H1 (cell line): ENCODE data around the gene CRYAB. TPM values are rescaled to one million over a fixed set of nuclear protein-coding genes. Genes with fewer than 3 reads are reported as not detected.

ENCODE experiments used
- CTCF ChIA-PET: fragments of 300-600 bp; sonication (Branson Sonifier 250); formaldehyde crosslinking; loops from one replicate; lab custom pipeline; 2021; ENCODE audit not compliant: partially characterized antibody; lab: Charles Lee
- POLR2A ChIA-PET: fragments of 300-600 bp; sonication (Branson Sonifier 250); formaldehyde crosslinking; loops from one replicate; lab custom pipeline; 2021; ENCODE audit warnings: inconsistent platforms; ENCODE audit not compliant: partially characterized antibody; lab: Charles Lee
- DNase-seq, 2 experiments: peaks; one replicate each; pipeline versions ENCODE4 v3.0.0 to v3.0.0-alpha.2; 2010 to 2022; ENCODE audit warnings: low spot score in 2 of 2, low read depth in 1 of 2, mixed read lengths in 1 of 2
- FAIRE-seq: peaks from 2 replicates; lab custom pipeline; 2011; peaks lifted over from hg19 to GRCh38; lab: Jason Lieb, UNC
- H2AFZ ChIP-seq: 2 replicates; pipeline ENCODE4 v1.8.1; 2012; ENCODE audit warnings: low read length, inconsistent platforms
- H2AK5ac ChIP-seq: 2 replicates; pipeline ENCODE4 v1.6.1; 2013; ENCODE audit warnings: low read depth, low read length
- H2BK120ac ChIP-seq: replicated peaks from 2 replicates; pipeline ENCODE3; 2013; ENCODE audit warnings: low read depth, low read length, inconsistent platforms
- H2BK12ac ChIP-seq: 2 replicates; pipeline ENCODE4 v1.6.1; 2013; ENCODE audit warnings: low read depth, low read length
- H2BK15ac ChIP-seq: 2 replicates; pipeline ENCODE4 v1.6.1; 2013; ENCODE audit warnings: low read length
- H2BK20ac ChIP-seq: 2 replicates; pipeline ENCODE4 v1.6.1; 2013; ENCODE audit warnings: low read length
- H2BK5ac ChIP-seq: 2 replicates; pipeline ENCODE4 v1.6.1; 2013; ENCODE audit warnings: low read depth, low read length
- H3K14ac ChIP-seq: 2 replicates; pipeline ENCODE4 v1.6.1; 2013; ENCODE audit warnings: inconsistent platforms; ENCODE audit not compliant: insufficient read length
- H3K18ac ChIP-seq: 2 replicates; pipeline ENCODE4 v1.6.1; 2013; ENCODE audit warnings: low read length; ENCODE audit errors: extremely low read depth
- H3K23ac ChIP-seq: 2 replicates; pipeline ENCODE4 v1.6.1; 2013; ENCODE audit warnings: inconsistent platforms; ENCODE audit not compliant: insufficient read length
- H3K23me2 ChIP-seq: 2 replicates; pipeline ENCODE4 v1.6.1; 2013; ENCODE audit warnings: low read depth, low read length
- H3K27ac ChIP-seq: 2 replicates; pipeline ENCODE4 v1.6.1; 2011; ENCODE audit warnings: low read depth, low read length, inconsistent platforms
- H3K27me3 ChIP-seq, 4 experiments: replicated peaks in 1 of 4; 1 replicate in 1 of 4; 2 replicates in 3 of 4; pipeline versions ENCODE4 v1.6.1 to v1.8.1; 2011 to 2013; ENCODE audit warnings: low read length in 3 of 4, mild to moderate bottlenecking in 3 of 4, inconsistent platforms in 2 of 4, mixed read lengths in 2 of 4, moderate library complexity in 1 of 4; ENCODE audit not compliant: control insufficient read depth in 3 of 4, insufficient read depth in 3 of 4; ENCODE audit errors: extremely low read depth in 1 of 4
- H3K36me3 ChIP-seq, 4 experiments: 2 replicates each; pipeline versions ENCODE4 v1.6.1 to v1.8.1; 2011 to 2013; ENCODE audit warnings: mild to moderate bottlenecking in 4 of 4, low read length in 3 of 4, moderate library complexity in 2 of 4, control low read depth in 1 of 4, inconsistent platforms in 1 of 4; ENCODE audit not compliant: insufficient read depth in 4 of 4, control insufficient read depth in 2 of 4
- H3K4ac ChIP-seq: replicated peaks from 2 replicates; pipeline ENCODE3; 2013; ENCODE audit warnings: low read length, low read depth, mixed read lengths, inconsistent platforms; ENCODE audit not compliant: insufficient read length
- H3K4me1 ChIP-seq, 4 experiments: replicated peaks in 1 of 4; 1 replicate in 1 of 4; 2 replicates in 3 of 4; pipeline versions ENCODE4 v1.6.1 to v1.8.1; 2011 to 2013; ENCODE audit warnings: low read length in 3 of 4, inconsistent platforms in 2 of 4, mixed read lengths in 1 of 4; ENCODE audit not compliant: insufficient read depth in 4 of 4, control insufficient read depth in 3 of 4
- H3K4me2 ChIP-seq, 2 experiments: 2 replicates each; pipeline versions ENCODE4 v1.6.1 to v1.8.1; 2011 to 2013; ENCODE audit warnings: low read depth in 2 of 2, low read length in 2 of 2, control low read depth in 1 of 2, inconsistent platforms in 1 of 2, mild to moderate bottlenecking in 1 of 2; ENCODE audit not compliant: insufficient read depth in 1 of 2
- H3K4me3 ChIP-seq, 4 experiments: fragments of 200-600, 300-600 bp in 1 of 4; sonication (generic), shearing (Covaris generic), sonication (Bioruptor Twin) in 1 of 4; 2 replicates each; pipeline versions ENCODE4 v1.5.1 to v1.8.1; 2011 to 2016; ENCODE audit warnings: low read length in 4 of 4, low read depth in 3 of 4, control low read depth in 2 of 4, inconsistent platforms in 2 of 4, mild to moderate bottlenecking in 2 of 4, mixed read lengths in 1 of 4, moderate library complexity in 1 of 4; ENCODE audit not compliant: insufficient read depth in 2 of 4; ENCODE audit errors: extremely low read depth in 1 of 4
- H3K56ac ChIP-seq: replicated peaks from 2 replicates; pipeline ENCODE3; 2013; ENCODE audit warnings: low read depth, mild to moderate bottlenecking, mixed read lengths, low read length, inconsistent platforms; ENCODE audit not compliant: insufficient read length
- H3K79me1 ChIP-seq: 2 replicates; pipeline ENCODE4 v1.6.1; 2013; ENCODE audit warnings: low read depth, low read length, control low read depth
- H3K79me2 ChIP-seq, 2 experiments: 2 replicates each; pipeline versions ENCODE4 v1.6.1 to v1.8.1; 2012 to 2013; ENCODE audit warnings: low read length in 2 of 2, mild to moderate bottlenecking in 2 of 2, inconsistent platforms in 1 of 2; ENCODE audit not compliant: insufficient read depth in 2 of 2, control insufficient read depth in 1 of 2
- H3K9ac ChIP-seq, 4 experiments: replicated peaks in 1 of 4; 1 replicate in 1 of 4; 2 replicates in 3 of 4; pipeline versions ENCODE4 v1.6.1 to v1.8.1; 2011 to 2013; ENCODE audit warnings: low read depth in 3 of 4, low read length in 3 of 4, control low read depth in 2 of 4, mild to moderate bottlenecking in 2 of 4, moderate library complexity in 2 of 4, inconsistent platforms in 1 of 4; ENCODE audit errors: extremely low read depth in 1 of 4
- H3K9me3 ChIP-seq, 2 experiments: 2 replicates each; pipeline versions ENCODE4 v1.6.1 to v1.8.1; 2012 to 2013; ENCODE audit warnings: mild to moderate bottlenecking in 2 of 2, moderate library complexity in 2 of 2, control low read depth in 1 of 2, inconsistent platforms in 1 of 2, low read depth in 1 of 2, low read length in 1 of 2, mixed read lengths in 1 of 2; ENCODE audit not compliant: insufficient read depth in 2 of 2
- H4K20me1 ChIP-seq, 2 experiments: replicated peaks in 1 of 2; 2 replicates each; pipeline versions ENCODE3 to v1.8.1; 2011 to 2013; ENCODE audit warnings: inconsistent platforms in 2 of 2, low read length in 2 of 2, mild to moderate bottlenecking in 1 of 2; ENCODE audit not compliant: insufficient read depth in 2 of 2, control insufficient read depth in 1 of 2
- H4K5ac ChIP-seq: 2 replicates; pipeline ENCODE4 v1.6.1; 2013; ENCODE audit warnings: low read length, low read depth, mixed read lengths, inconsistent platforms; ENCODE audit not compliant: insufficient read length
- H4K8ac ChIP-seq: 2 replicates; pipeline ENCODE4 v1.8.0; 2013; ENCODE audit warnings: mild to moderate bottlenecking, moderate library complexity, low read length, inconsistent platforms; ENCODE audit not compliant: insufficient read depth; ENCODE audit errors: extremely low read depth
- H4K91ac ChIP-seq: replicated peaks from 2 replicates; pipeline ENCODE3; 2013; ENCODE audit warnings: low read length, mixed read lengths, inconsistent platforms; ENCODE audit not compliant: insufficient read length
- EZH2 ChIP-seq: fragments of 200-600 bp; sonication (generic); IDR thresholded peaks from 2 replicates; pipeline ENCODE4 v1.7.1; 2012; ENCODE audit warnings: low read depth, mild to moderate bottlenecking, moderate library complexity, low read length, inconsistent platforms; ENCODE audit not compliant: severe bottlenecking
- POLR2A ChIP-seq, 2 experiments: IDR thresholded peaks; 1 replicate in 1 of 2; 2 replicates in 1 of 2; pipeline ENCODE4 v1.6.1; 2011; ENCODE audit warnings: low read depth in 2 of 2, low read length in 2 of 2, mild to moderate bottlenecking in 2 of 2; ENCODE audit errors: control extremely low read depth in 1 of 2
- TEAD4 ChIP-seq: IDR thresholded peaks from 2 replicates; pipeline ENCODE4 v1.6.1; 2012; ENCODE audit warnings: low read depth, low read length, inconsistent platforms, mixed read lengths
- WGBS, 2 experiments: shearing (Covaris generic) in 1 of 2; methylation state at CpG; one replicate each; pipeline versions ENCODE4 v1.1.6 to v1.1.7; 2013 to 2015; ENCODE audit warnings: low lambda C conversion rate in 2 of 2, mixed read lengths in 2 of 2, inconsistent platforms in 1 of 2, low coverage in 1 of 2, missing lambda C conversion rate in 1 of 2; ENCODE audit not compliant: insufficient replicate concordance in 2 of 2, insufficient coverage in 1 of 2, insufficient read length in 1 of 2; ENCODE audit errors: extremely low coverage in 1 of 2, missing lambda C conversion rate in 1 of 2; 5-methylcytosine and 5-hydroxymethylcytosine counted together
- polyA plus RNA-seq, 7 experiments: library from polyadenylated mRNA; depleted of rRNA in 3 of 7; stranded (reverse) in 5 of 7; unstranded in 2 of 7; fragments of >200 nt in 5 of 7; fragments of 200-250 nt in 2 of 7; gene quantifications; 1 replicate in 5 of 7; 2 replicates in 1 of 7; 4 replicates in 1 of 7; pipeline versions ENCODE4 v1.2.1 to v1.2.3, GENCODE V29; 2011 to 2013; ENCODE audit warnings: missing spikeins in 2 of 7, mixed read lengths in 2 of 7
- total RNA-seq: library from RNA; stranded (reverse); fragmentation: NEBNext Ultra II Directional; extraction: Animal tissue kit (Norgen Biotek cat#: 25700); gene quantifications from 2 replicates; pipeline ENCODE4 v1.2.1, GENCODE V29; 2021

Gene CRYAB
- total and polyA plus RNA-seq, 2 of the 8 experiments (the other 6 are each of a cell fraction or from before 2014, with no cell fraction given), result 1.9 to 2.0 TPM

DNA sequence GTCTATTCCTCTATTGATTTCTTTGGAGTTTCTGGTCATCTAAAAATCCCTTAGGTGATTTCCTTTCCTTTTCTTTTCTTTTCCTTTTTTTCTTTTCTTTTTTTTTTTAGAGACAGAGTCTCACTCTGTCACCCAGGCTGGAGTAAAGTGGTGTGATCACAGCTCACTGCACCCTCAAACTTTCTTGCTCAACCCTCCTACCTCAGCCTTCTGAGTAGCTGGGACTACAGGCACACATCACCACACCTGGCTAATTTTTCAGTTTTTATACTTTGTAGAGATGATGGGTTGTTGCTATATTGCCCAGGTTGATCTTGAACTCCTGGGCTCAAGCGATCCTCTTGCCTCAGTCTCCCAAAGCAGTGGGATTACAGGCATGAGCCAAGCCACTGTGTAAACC, 5.2 kb upstream of the CRYAB start:
- H3K27ac ChIP-seq, result no peak overlapping the region
- no peak for DNase-seq
- peaks cover 3 to 15% (median 10%) of the 10 kb centered on the region in 4 experiments; a peak in 6 of 7 replicates for H3K4me1 ChIP-seq
- H3K56ac ChIP-seq, result no peak overlapping the region
- H3K18ac ChIP-seq, result no peak overlapping the region
- no peak overlapping the region for H3K9ac ChIP-seq
- POLR2A ChIA-PET, result no interaction called here
- no peak overlapping the region for H3K23ac ChIP-seq
- peaks cover 4% of the 10 kb centered on the region; the same call in 1 of the 2 replicates for H3K23me2 ChIP-seq
- WGBS, 2 experiments, result 93% methylated on average over 1 of the region's 1 CpG; no CpG with 5 or more reads in 1 of the 2 experiments
- H3K27me3 ChIP-seq, result no peaks in the 10 kb centered on the region
- H4K5ac ChIP-seq, result no peak overlapping the region
- CTCF ChIA-PET, result no interaction called here
- FAIRE-seq, result no peak
- H2BK20ac ChIP-seq, result 0 out of 2 replicates have a peak overlapping the region, but pooled peaks have one; percentile 3
- no peaks in the 10 kb centered on the region for H3K9me3 ChIP-seq
- no peak overlapping the region for H3K4me2 ChIP-seq
- H2BK120ac ChIP-seq, result no peak overlapping the region
- H3K14ac ChIP-seq, result no peak overlapping the region
- no peak overlapping the region for H3K4ac ChIP-seq
- TF ChIP-seq EZH2, result no peak
- TF ChIP-seq TEAD4, result no peak
- TF ChIP-seq POLR2A (IDR thresholded peaks at IDR 0.05; ENCODE audit: control extremely low read depth in 1 of 2, low read depth in 2 of 2, low read length in 2 of 2), result no peak
- no peaks in the 10 kb centered on the region for H4K20me1 ChIP-seq
- H4K91ac ChIP-seq, result no peak overlapping the region
- no peak overlapping the region for H4K8ac ChIP-seq
- H2AK5ac ChIP-seq, result no peak overlapping the region
- H3K4me3 ChIP-seq, result no peak overlapping the region
- H2BK12ac ChIP-seq, result no peak overlapping the region
- H3K36me3 ChIP-seq, result no peaks in the 10 kb centered on the region
- no peaks in the 10 kb centered on the region for H3K79me2 ChIP-seq
- no peaks in the 10 kb centered on the region for H3K79me1 ChIP-seq
- no peak overlapping the region for H2BK5ac ChIP-seq
- no peak overlapping the region for H2BK15ac ChIP-seq
- no peak overlapping the region for H2AFZ ChIP-seq
